ENCODE results near the gene TSHZ2.
"Not testable (repeated sequence)": the region's sequence is repeated elsewhere in the genome, so short reads cannot be mapped to it uniquely, and the experiment has no call there.

TSHZ2 gene

DNA sequence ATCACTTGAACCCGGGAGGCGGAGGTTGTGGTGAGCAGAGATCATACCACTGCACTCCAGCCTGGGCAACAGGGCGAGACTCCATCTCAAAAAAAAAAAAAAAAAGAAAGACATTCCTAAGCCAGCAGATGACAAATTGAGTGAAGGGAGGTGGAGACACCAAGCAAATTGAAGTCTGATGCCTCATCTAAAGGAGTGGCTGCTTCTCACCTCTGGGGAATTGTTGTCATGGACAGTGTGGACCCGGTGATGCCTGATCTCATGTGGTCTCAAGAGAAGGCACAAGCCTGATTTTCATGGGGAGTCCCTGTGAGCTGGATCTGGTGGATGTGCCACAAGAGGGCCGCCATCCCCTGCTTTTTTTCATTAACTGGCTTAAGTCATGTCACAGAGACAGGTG lies 349.4 kb downstream of the TSHZ2 start:
- Histone ChIP-seq H3K27me3 (ENCODE audit: control insufficient read depth in 1 of 2, insufficient read depth in 2 of 2, low read length in 2 of 2) (no peaks in the 10 kb centered on the region), H3K27ac (ENCODE audit: low read depth, low read length) (no peak overlapping the region), H3K4me3 (ENCODE audit: low read depth in 1 of 2, low read length in 2 of 2) (no peak overlapping the region), H3K36me3 (ENCODE audit: insufficient read depth, low read length) (no peaks in the 10 kb centered on the region), H3K9me3 (ENCODE audit: low read length) (no peaks in the 10 kb centered on the region), H3K4me1 (ENCODE audit: insufficient read depth, low read length) (no peaks in the 10 kb centered on the region), H3K9ac (ENCODE audit: low read length) (no peak overlapping the region)

DNA sequence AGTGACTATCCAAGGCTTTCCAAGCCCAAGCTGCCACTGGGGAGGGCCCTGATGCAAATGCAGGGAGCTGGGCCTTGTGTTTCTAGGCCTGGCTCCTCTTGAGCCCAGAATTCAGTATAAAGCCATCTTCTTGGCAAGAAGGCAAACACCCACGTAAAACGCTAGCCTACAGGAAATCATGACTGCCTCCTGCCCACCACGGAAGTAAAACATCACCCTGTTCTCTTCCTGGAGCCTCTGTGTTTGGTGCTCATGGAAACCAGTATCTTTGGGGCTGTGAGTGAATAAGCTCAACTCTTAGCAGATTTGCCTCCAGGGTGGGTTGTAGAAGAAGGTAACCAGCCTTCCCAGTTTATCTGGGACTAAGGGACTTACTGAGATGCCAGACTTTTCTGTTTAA lies 350.5 kb downstream of the TSHZ2 start:
- no peak overlapping the region for H3K27ac ChIP-seq (ENCODE audit: low read depth, low read length)

DNA sequence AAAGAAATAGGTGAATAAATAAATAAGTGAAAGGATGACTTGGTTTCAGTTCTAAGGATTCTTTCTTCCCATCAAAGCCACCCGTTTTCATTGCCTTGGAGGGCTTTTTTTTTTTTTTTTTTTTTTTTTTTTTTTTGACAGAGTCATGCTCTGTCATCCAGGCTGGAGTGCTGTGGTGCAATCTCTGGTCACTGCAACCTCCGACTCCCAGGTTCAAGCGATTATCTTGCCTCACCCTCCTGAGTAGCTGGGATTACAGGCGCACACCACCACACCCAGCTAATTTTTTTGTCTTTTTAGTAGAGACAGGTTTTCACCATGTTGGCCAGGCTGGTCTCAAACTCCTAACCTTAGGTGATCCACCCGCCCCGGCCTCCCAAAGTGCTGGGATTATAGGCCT lies 351.3 kb downstream of the TSHZ2 start:
- not testable (repeated sequence) for H3K4me3 ChIP-seq (ENCODE audit: low read depth in 1 of 2, low read length in 2 of 2); H3K9me3 ChIP-seq (ENCODE audit: low read length); H3K9ac ChIP-seq (ENCODE audit: low read length); H3K27ac ChIP-seq (ENCODE audit: low read depth, low read length); H3K4me1 ChIP-seq (ENCODE audit: insufficient read depth, low read length); H3K36me3 ChIP-seq (ENCODE audit: insufficient read depth, low read length); H3K27me3 ChIP-seq (ENCODE audit: control insufficient read depth in 1 of 2, insufficient read depth in 2 of 2, low read length in 2 of 2)

More for the DNA sequence above, 350.5 kb downstream of the TSHZ2 start:
- Histone ChIP-seq H3K27me3 (ENCODE audit: control insufficient read depth in 1 of 2, insufficient read depth in 2 of 2, low read length in 2 of 2) (no peaks in the 10 kb centered on the region), H3K4me3 (ENCODE audit: low read depth in 1 of 2, low read length in 2 of 2) (no peak overlapping the region), H3K9ac (ENCODE audit: low read length) (no peak overlapping the region), H3K9me3 (ENCODE audit: low read length) (no peaks in the 10 kb centered on the region), H3K36me3 (ENCODE audit: insufficient read depth, low read length) (no peaks in the 10 kb centered on the region), H3K4me1 (ENCODE audit: insufficient read depth, low read length) (no peaks in the 10 kb centered on the region)

DNA sequence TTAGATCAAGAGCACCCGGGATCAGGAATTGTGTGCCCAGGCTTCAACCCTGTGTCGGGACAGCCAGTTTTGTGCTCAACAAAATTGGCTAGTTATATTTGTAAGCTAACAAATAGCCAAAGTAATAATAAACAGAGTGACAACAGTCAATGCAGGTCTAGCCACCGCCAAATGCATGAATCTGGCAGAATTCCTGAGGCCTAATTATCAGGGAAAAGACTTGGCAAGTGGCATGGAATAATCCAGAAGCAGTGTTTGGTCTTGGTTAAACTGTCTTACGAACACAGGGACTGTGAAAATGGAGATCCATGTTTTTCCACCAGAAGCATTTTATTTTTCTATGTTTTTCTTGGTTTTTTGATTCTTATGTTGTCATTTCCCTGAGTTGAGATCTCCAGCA lies 352.7 kb downstream of the TSHZ2 start:
- Histone ChIP-seq H3K4me3 (ENCODE audit: low read depth in 1 of 2, low read length in 2 of 2) (no peak overlapping the region), H3K4me1 (ENCODE audit: insufficient read depth, low read length) (peaks cover 9% of the 10 kb centered on the region), H3K27me3 (ENCODE audit: control insufficient read depth in 1 of 2, insufficient read depth in 2 of 2, low read length in 2 of 2) (no peaks in the 10 kb centered on the region), H3K36me3 (ENCODE audit: insufficient read depth, low read length) (no peaks in the 10 kb centered on the region), H3K9me3 (ENCODE audit: low read length) (no peaks in the 10 kb centered on the region), H3K27ac (ENCODE audit: low read depth, low read length) (no peak overlapping the region), H3K9ac (ENCODE audit: low read length) (no peak overlapping the region)

DNA sequence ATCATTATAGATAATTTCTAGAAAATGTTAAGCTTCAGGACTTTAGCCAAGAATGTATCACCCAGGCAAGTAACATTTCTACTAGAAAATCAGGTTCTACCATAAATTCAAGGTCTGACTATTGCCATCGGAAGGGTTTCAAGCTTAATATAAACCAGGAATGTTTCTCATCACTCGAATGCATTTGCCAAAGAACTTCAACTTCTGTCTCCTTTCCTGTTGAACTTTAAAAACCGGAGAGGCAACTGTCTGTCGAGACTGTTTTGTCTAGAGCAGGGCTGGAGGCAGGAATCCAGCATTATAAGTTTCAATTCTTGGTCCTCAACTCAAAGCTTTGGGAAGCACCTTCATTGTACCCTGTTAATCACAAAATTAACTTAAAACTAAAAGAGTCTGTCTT lies 356.8 kb downstream of the TSHZ2 start:
- no peak overlapping the region for H3K9ac ChIP-seq (ENCODE audit: low read length)
- H3K36me3 ChIP-seq (ENCODE audit: insufficient read depth, low read length) = no peaks in the 10 kb centered on the region
- no peak overlapping the region for H3K27ac ChIP-seq (ENCODE audit: low read depth, low read length)
- H3K9me3 ChIP-seq (ENCODE audit: low read length) = no peaks in the 10 kb centered on the region
- peaks cover 27% of the 10 kb centered on the region for H3K4me1 ChIP-seq (ENCODE audit: insufficient read depth, low read length)
- H3K4me3 ChIP-seq (ENCODE audit: low read depth in 1 of 2, low read length in 2 of 2) = no peak overlapping the region
- H3K27me3 ChIP-seq (ENCODE audit: control insufficient read depth in 1 of 2, insufficient read depth in 2 of 2, low read length in 2 of 2) = no peaks in the 10 kb centered on the region

DNA sequence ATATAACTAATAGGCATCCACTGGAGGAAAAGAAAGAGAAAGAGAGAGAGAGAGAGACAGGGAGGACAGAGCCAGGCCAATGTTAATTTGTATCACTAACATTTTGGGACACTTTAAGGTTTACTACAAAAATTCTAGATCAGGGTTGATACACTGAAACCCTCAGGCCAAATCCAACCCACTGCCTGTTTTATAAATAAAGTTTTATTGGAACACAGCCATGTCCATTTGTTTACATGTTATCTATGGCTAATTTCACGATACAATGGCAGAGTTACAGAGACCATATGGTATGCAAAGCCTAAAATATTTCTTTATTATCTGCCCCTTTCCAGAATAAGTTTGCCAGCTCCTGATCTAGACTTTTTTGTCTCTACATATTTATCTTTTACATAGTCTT lies 357.6 kb downstream of the TSHZ2 start:
- H3K4me3 ChIP-seq (ENCODE audit: low read depth in 1 of 2, low read length in 2 of 2) = peak overlapping the region in 1 of 2 donors; percentile 9
- no peaks in the 10 kb centered on the region for H3K9me3 ChIP-seq (ENCODE audit: low read length)
- H3K27ac ChIP-seq (ENCODE audit: low read depth, low read length) = no peak overlapping the region
- H3K27me3 ChIP-seq (ENCODE audit: control insufficient read depth in 1 of 2, insufficient read depth in 2 of 2, low read length in 2 of 2) = no peaks in the 10 kb centered on the region
- H3K36me3 ChIP-seq (ENCODE audit: insufficient read depth, low read length) = no peaks in the 10 kb centered on the region
- H3K9ac ChIP-seq (ENCODE audit: low read length) = no peak overlapping the region
- peaks cover 27% of the 10 kb centered on the region for H3K4me1 ChIP-seq (ENCODE audit: insufficient read depth, low read length)

DNA sequence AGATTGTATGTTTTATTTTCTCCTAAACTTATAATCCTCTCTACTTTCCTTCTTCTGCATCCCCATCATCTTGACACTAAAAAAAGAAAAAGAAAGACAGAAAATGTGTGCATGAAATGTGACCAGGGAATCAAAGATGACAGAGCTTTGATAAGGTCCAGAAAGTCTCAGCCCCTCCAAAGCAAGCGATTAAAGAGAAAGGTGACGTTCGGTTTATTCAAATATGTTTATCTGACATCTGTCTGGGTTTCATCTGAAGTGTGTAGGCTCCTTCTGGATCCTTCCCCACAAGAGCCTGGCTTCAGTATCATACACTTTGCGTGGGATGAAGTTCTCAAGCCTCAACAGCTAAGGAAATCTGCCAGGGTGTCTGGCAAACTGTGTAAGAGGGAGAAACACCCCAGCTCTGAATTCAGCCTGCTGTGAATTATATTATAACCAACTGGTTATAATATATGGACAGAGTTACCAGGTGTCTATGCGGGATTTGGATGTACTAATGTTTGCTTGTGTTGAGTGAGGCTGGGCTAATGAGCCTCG lies 358.5 kb downstream of the TSHZ2 start:
- Histone ChIP-seq H3K27ac (ENCODE audit: low read depth, low read length) (no peak overlapping the region), H3K36me3 (ENCODE audit: insufficient read depth, low read length) (no peaks in the 10 kb centered on the region), H3K4me1 (ENCODE audit: insufficient read depth, low read length) (peaks cover 27% of the 10 kb centered on the region), H3K9me3 (ENCODE audit: low read length) (no peaks in the 10 kb centered on the region), H3K4me3 (ENCODE audit: low read depth in 1 of 2, low read length in 2 of 2) (peak overlapping the region in 1 of 2 donors; percentile 9), H3K9ac (ENCODE audit: low read length) (no peak overlapping the region), H3K27me3 (ENCODE audit: control insufficient read depth in 1 of 2, insufficient read depth in 2 of 2, low read length in 2 of 2) (no peaks in the 10 kb centered on the region)

DNA sequence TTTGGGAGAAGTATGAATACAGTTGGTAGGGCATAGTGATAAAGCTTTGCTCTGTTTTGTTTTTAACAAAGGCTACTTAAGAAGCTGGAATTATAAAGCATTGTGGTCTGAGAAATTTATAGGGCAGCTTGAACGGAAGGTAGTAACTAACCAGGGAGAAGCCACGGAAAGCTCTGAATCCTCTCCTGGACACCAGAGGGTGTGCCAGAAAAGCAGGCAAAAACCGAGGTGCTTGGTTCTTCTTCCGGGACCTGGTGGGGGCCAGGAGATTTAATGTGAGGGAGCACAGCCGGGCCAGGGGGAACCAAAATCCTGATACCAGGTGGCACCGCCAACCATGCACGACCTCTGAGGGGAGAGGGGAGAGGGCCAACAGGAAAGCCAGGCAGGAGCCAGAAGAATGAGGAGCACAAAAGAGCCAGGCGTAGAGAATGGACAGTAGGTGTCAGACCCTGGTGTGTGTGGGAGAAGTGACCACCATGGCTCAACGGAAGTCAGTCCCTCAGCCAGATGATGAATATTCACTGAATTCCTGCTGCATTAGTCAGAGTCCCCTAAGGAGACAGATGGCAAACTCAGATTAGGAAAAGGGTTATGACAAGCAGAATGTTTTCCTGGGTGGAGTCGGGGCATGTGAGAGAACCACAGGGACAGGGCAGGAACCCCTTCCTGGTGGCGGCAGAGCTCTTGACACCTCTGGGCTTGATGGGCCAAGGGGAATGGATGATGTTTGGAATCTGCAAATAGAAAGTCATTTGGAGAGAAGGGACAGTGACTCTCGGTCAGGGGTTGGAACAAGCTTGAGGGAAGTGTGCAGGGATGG lies 359.2 kb downstream of the TSHZ2 start:
- Histone ChIP-seq H3K27ac (ENCODE audit: low read depth, low read length) (peak overlapping the region; percentile 30), H3K36me3 (ENCODE audit: insufficient read depth, low read length) (no peaks in the 10 kb centered on the region)

DNA sequence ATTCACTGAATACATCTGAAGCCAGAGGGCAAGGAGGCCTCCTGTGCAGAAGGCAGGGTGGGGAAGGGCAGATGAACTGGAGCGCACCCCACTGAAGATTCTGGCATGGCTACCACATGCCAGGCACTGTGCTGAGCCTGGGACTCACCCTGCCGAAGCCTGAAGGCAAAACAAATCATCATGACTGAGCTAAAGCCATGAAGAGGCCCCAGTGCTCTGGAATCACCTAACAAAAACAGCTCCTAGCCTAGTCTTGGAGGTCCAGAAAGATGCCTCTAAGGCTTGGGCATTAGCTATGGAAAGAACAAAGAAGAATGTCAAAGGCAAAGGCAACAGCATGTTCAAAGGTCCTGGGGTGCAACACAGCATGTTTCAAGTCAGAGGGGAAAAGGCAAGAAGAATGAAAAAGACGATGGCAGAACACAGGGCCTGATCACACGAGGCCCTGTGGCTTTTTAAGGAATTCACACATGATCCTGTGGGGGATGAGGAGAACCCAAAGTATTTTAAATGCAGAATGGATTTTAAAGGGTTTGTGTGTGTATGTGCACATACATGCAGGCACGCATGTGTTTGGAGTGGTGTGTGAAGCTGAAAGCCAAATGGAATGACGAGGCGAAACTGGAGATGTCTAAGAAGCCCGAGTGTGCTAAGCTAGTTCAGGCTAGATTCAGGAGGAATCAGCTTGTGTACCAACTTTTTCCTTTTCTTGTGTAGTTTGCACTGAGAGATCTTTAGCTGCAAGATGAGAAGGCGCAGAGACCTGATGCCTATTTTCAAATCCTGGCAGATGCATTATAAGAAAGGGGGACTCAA lies 360.1 kb downstream of the TSHZ2 start:
- Histone ChIP-seq H3K9me3 (ENCODE audit: low read length) (no peaks in the 10 kb centered on the region), H3K9ac (ENCODE audit: low read length) (no peak overlapping the region), H3K4me1 (ENCODE audit: insufficient read depth, low read length) (peaks cover 27% of the 10 kb centered on the region), H3K27ac (ENCODE audit: low read depth, low read length) (no peak overlapping the region), H3K27me3 (ENCODE audit: control insufficient read depth in 1 of 2, insufficient read depth in 2 of 2, low read length in 2 of 2) (no peaks in the 10 kb centered on the region), H3K4me3 (ENCODE audit: low read depth in 1 of 2, low read length in 2 of 2) (no peak overlapping the region), H3K36me3 (ENCODE audit: insufficient read depth, low read length) (no peaks in the 10 kb centered on the region)

More for the DNA sequence above, 359.2 kb downstream of the TSHZ2 start:
- H3K27me3 ChIP-seq (ENCODE audit: control insufficient read depth in 1 of 2, insufficient read depth in 2 of 2, low read length in 2 of 2) = no peaks in the 10 kb centered on the region
- H3K9ac ChIP-seq (ENCODE audit: low read length) = no peak overlapping the region
- H3K4me3 ChIP-seq (ENCODE audit: low read depth in 1 of 2, low read length in 2 of 2) = no peak overlapping the region
- peaks cover 27% of the 10 kb centered on the region for H3K4me1 ChIP-seq (ENCODE audit: insufficient read depth, low read length)
- no peaks in the 10 kb centered on the region for H3K9me3 ChIP-seq (ENCODE audit: low read length)

DNA sequence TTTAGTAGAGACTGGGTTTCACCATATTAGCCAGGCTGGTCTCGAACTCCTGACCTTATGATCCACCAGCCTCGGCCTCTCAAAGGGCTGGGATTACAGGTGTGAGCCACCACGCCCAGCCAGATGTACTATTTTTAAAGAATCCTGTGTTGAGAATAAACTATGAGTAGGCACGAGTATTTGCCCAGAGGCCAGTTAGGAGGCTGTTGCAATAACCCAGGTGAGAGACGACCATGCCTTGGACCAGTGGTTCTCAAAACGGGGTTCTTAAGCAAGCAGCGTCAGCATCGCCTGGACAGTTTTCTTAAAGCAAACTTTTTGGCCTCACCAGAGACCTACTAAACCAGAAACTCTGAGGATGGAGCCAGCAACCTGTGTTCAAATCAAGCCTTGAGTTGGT lies 362.7 kb downstream of the TSHZ2 start:
- Histone ChIP-seq H3K4me1 (ENCODE audit: insufficient read depth, low read length) (peaks cover 17% of the 10 kb centered on the region), H3K27me3 (ENCODE audit: control insufficient read depth in 1 of 2, insufficient read depth in 2 of 2, low read length in 2 of 2) (no peaks in the 10 kb centered on the region), H3K4me3 (ENCODE audit: low read depth in 1 of 2, low read length in 2 of 2) (no peak overlapping the region), H3K9ac (ENCODE audit: low read length) (no peak overlapping the region), H3K36me3 (ENCODE audit: insufficient read depth, low read length) (no peaks in the 10 kb centered on the region), H3K9me3 (ENCODE audit: low read length) (no peaks in the 10 kb centered on the region), H3K27ac (ENCODE audit: low read depth, low read length) (no peak overlapping the region)

DNA sequence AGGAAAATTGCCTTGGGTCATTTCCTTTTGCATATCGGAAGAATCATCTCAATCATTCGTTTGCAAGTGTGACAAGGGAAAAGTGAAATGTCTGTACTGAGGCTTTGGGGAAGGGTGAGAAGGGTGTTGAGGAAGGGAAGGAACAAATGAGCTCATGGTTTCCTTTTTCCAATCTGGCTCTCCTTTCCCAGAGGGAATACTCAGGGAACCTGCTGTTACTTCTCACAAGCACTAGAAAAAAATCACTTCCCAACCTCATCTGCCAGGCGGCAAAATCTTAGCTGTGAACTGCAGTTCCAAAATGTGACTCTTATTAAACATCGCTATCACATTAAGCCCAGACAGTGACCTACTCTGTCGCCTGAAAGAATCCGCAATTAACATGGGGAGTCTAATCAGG lies 363.4 kb downstream of the TSHZ2 start:
- no peak overlapping the region for H3K27ac ChIP-seq (ENCODE audit: low read depth, low read length)
- no peaks in the 10 kb centered on the region for H3K27me3 ChIP-seq (ENCODE audit: control insufficient read depth in 1 of 2, insufficient read depth in 2 of 2, low read length in 2 of 2)
- H3K9ac ChIP-seq (ENCODE audit: low read length) = no peak overlapping the region
- no peaks in the 10 kb centered on the region for H3K36me3 ChIP-seq (ENCODE audit: insufficient read depth, low read length)
- no peaks in the 10 kb centered on the region for H3K9me3 ChIP-seq (ENCODE audit: low read length)
- no peak overlapping the region for H3K4me3 ChIP-seq (ENCODE audit: low read depth in 1 of 2, low read length in 2 of 2)
- peaks cover 12% of the 10 kb centered on the region for H3K4me1 ChIP-seq (ENCODE audit: insufficient read depth, low read length)

Measured in muscle layer of colon (tissue), 2 donors.